Measurements from ENCODE around the gene SLC44A2. TPM values are rescaled to one million over a fixed set of nuclear protein-coding genes. Genes with fewer than 3 reads are reported as not detected.

Gene SLC44A2
- total and polyA plus RNA-seq, 10 of the 15 experiments (the other 5 are each of a cell fraction or from before 2014, with no cell fraction given), result 3.0 to 51.3 (median 26.8) TPM

- TF ChIP-seq NRF1 (conservative IDR thresholded peaks at IDR 0.05; ENCODE audit: low read depth, low read length) (no peak), NR2F1 (conservative IDR thresholded peaks at IDR 0.05) (no peak), HDAC6 (IDR thresholded peaks at IDR 0.05; ENCODE audit: unreplicated experiment) (no peak), FOS (IDR thresholded peaks at IDR 0.05; ENCODE audit: borderline replicate concordance, extremely low read depth, insufficient read length) (no peak), CBX3 (IDR thresholded peaks at IDR 0.05; ENCODE audit: borderline replicate concordance, low read depth) (no peak), KLF5 (IDR thresholded peaks at IDR 0.05; ENCODE audit: partially characterized antibody) (no peak), ZZZ3 (IDR thresholded peaks at IDR 0.05; ENCODE audit: control insufficient read depth, insufficient read length, low read depth) (no peak), REST (IDR thresholded peaks at IDR 0.05; ENCODE audit: low read depth, low read length) (no peak), ZNF592 (IDR thresholded peaks at IDR 0.05) (peak; percentile 73; the same call in 1 of the 2 replicates), E2F4 (IDR thresholded peaks at IDR 0.05; ENCODE audit: low read depth, low read length) (no peak), POLR2AphosphoS2 (IDR thresholded peaks at IDR 0.05; ENCODE audit: low read depth, low read length) (no peak), NR2C2 (IDR thresholded peaks at IDR 0.05; ENCODE audit: borderline replicate concordance, control insufficient read depth, insufficient read length, low read depth) (no peak), IKZF2 (IDR thresholded peaks at IDR 0.05) (no peak), USF1 (IDR thresholded peaks at IDR 0.05; ENCODE audit: borderline replicate concordance, extremely low read length, insufficient read depth, low read depth, low read length) (peak; percentile 14), E4F1 (IDR thresholded peaks at IDR 0.05; ENCODE audit: borderline replicate concordance, partially characterized antibody) (no peak), NFYA (IDR thresholded peaks at IDR 0.05; ENCODE audit: borderline replicate concordance, low read depth, low read length) (no peak), NFIC (IDR thresholded peaks at IDR 0.05; ENCODE audit: low read depth, low read length) (no peak)
Observed at GRCh38 chr19:10580979-10581631, 44.2 kb upstream of the SLC44A2 start (continued).
